Hepatocyte (in vitro differentiated cells): ENCODE measurements around the gene GRID1.

Experiments
- CTCF ChIP-seq: fragments of 200-600 bp; sonication (generic); IDR thresholded peaks from 2 replicates; pipeline ENCODE4 v1.5.1; 2016; ENCODE audit warnings: antibody characterized with exemption, mild to moderate bottlenecking; ENCODE audit not compliant: poor library complexity
- EZH2 ChIP-seq: fragments of 200-600 bp; sonication (generic); IDR thresholded peaks from 2 replicates; pipeline ENCODE4 v1.6.1; 2016; ENCODE audit warnings: antibody characterized with exemption, mild to moderate bottlenecking, borderline replicate concordance
- EZH2phosphoT487 ChIP-seq: fragments of 200-600 bp; sonication (generic); IDR thresholded peaks from one replicate; pipeline ENCODE4 v1.6.1; 2018; ENCODE audit warnings: antibody characterized with exemption, mild to moderate bottlenecking, low read depth, moderate library complexity; ENCODE audit not compliant: unreplicated experiment, severe bottlenecking

DNA sequence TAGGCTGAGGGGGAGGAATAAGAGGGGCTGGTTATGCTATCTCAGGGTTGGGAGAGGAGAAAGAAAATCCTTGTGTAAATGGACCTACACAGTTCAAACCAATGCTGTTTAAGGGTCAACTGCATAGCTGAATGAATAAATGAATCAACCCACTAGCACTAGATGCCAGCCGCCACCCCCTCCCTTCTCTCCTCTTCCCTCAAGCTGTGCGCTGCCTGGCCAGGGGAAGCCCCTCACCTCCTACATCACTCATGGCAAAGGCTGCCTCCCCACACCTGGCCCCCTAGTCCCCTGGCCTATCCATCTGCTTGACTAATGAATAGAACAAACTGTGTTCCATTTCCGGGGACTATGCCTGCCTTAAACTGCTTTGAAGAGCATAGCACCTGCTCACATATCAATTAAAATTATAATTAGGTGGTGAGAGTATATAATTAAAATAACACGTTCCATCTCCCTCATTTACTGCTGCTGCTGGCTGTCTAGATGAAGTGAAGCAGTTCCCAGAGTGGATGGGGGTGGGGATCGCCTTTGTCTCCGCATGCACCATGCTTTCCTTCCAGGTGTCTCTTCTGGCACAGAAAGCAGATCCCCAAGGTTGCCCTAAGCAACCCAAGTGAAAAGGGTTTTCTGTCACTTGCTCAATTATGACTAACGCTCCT is 32.6 kb downstream of the GRID1 start:
- TF ChIP-seq EZH2 (no peak), CTCF (no peak), EZH2phosphoT487 (no peak)
